PC-3 (cell line): ENCODE measurements around the gene ESPN. TPM values are rescaled to one million over a fixed set of nuclear protein-coding genes. Genes with fewer than 3 reads are reported as not detected.

Source experiments
- ATAC-seq: fragments of 200-7000 bp; cut with Tn5 transposase; 2 replicates; pipeline ENCODE4 v1.9.1; 2020; ENCODE audit warnings: mild to moderate bottlenecking, moderate library complexity
- BruUV-seq: library from RNA; stranded (reverse); fragments of 400-500 nt; replicated peaks from 2 replicates; lab custom pipeline; 2021; lab: Mats Ljungman, UMichigan
- CTCF ChIA-PET: fragments of 300-600 bp; sonication (Branson Sonifier 250); formaldehyde crosslinking; loops from one replicate; lab custom pipeline; 2022; ENCODE audit warnings: antibody characterized with exemption; lab: Charles Lee
- POLR2A ChIA-PET: fragments of 300-600 bp; sonication (Branson Sonifier 250); formaldehyde crosslinking; loops from one replicate; lab custom pipeline; 2022; ENCODE audit warnings: antibody characterized with exemption; ENCODE audit not compliant: unreplicated experiment; lab: Charles Lee
- DNase-seq: peaks from one replicate; pipeline ENCODE4 v3.0.0-alpha.2; 2015
- H2AFZ ChIP-seq: fragments of 300-600 bp; sonication (generic); 2 replicates; pipeline ENCODE4 v1.6.0; 2016; ENCODE audit warnings: antibody characterized with exemption, low read length
- H3F3A ChIP-seq: fragments of 300-600 bp; sonication (generic); one replicate; pipeline ENCODE4 v1.6.0; 2017; ENCODE audit warnings: antibody characterized with exemption, low read length, control low read depth, mild to moderate bottlenecking; ENCODE audit not compliant: unreplicated experiment
- H3K27ac ChIP-seq: fragments of 300-600 bp; sonication (generic); 2 replicates; pipeline ENCODE4 v1.5.1; 2016; ENCODE audit warnings: mild to moderate bottlenecking, low read length
- H3K27me3 ChIP-seq: fragments of 300-600 bp; sonication (generic); 2 replicates; pipeline ENCODE4 v1.6.1; 2016; ENCODE audit warnings: low read length, mixed read lengths
- H3K36me3 ChIP-seq: fragments of 300-600 bp; sonication (generic); 2 replicates; pipeline ENCODE4 v1.6.1; 2016; ENCODE audit warnings: low read depth, mixed run types, low read length, mixed read lengths
- H3K4me1 ChIP-seq: fragments of 300-600 bp; sonication (generic); 2 replicates; pipeline ENCODE4 v1.5.1; 2016; ENCODE audit warnings: low read length; ENCODE audit not compliant: insufficient read depth
- H3K4me2 ChIP-seq: fragments of 300-600 bp; sonication (generic); 2 replicates; pipeline ENCODE4 v1.6.0; 2016; ENCODE audit warnings: low read length
- H3K4me3 ChIP-seq: fragments of 300-600 bp; sonication (generic); 2 replicates; pipeline ENCODE4 v1.5.1; 2016; ENCODE audit warnings: mild to moderate bottlenecking, low read length, mixed read lengths
- H3K79me2 ChIP-seq: fragments of 300-600 bp; sonication (generic); 2 replicates; pipeline ENCODE4 v1.6.1; 2017; ENCODE audit warnings: low read length, mixed read lengths
- H3K9ac ChIP-seq: fragments of 300-600 bp; sonication (generic); 2 replicates; pipeline ENCODE4 v1.6.0; 2016; ENCODE audit warnings: mild to moderate bottlenecking, low read length
- H3K9me2 ChIP-seq: fragments of 300-600 bp; sonication (generic); replicated peaks from 2 replicates; pipeline ENCODE4 v1.6.1; 2016; ENCODE audit warnings: mixed run types, low read length, mixed read lengths
- H3K9me3 ChIP-seq: fragments of 300-600 bp; sonication (generic); 2 replicates; pipeline ENCODE4 v1.6.1; 2016; ENCODE audit warnings: low read length, mixed read lengths
- H4K20me1 ChIP-seq: fragments of 300-600 bp; sonication (generic); 2 replicates; pipeline ENCODE4 v1.6.1; 2016; ENCODE audit warnings: low read length, mixed read lengths
- CTCF ChIP-seq: fragments of 300-600 bp; sonication (generic); conservative IDR thresholded peaks from 2 replicates; pipeline ENCODE4 v1.5.1; 2017; ENCODE audit warnings: antibody characterized with exemption, low read depth, mild to moderate bottlenecking, low read length
- EZH2 ChIP-seq: fragments of 300-600 bp; sonication (generic); IDR thresholded peaks from one replicate; pipeline ENCODE4 v1.6.1; 2017; ENCODE audit warnings: antibody characterized with exemption, mild to moderate bottlenecking, low read length; ENCODE audit not compliant: unreplicated experiment
- EZH2phosphoT487 ChIP-seq: fragments of 300-600 bp; sonication (generic); IDR thresholded peaks from 2 replicates; pipeline ENCODE4 v1.6.1; 2018; ENCODE audit warnings: mild to moderate bottlenecking, antibody characterized with exemption, low read length, borderline replicate concordance
- intact Hi-C: fragments of 100-400 bp; cut with micrococcal nuclease; formaldehyde crosslinking; loops from 2 replicates; pipeline ENCODE4 v1.9.0; 2023
- total RNA-seq: library from RNA; depleted of rRNA; stranded (reverse); fragments of >200 nt; gene quantifications from 2 replicates; pipeline ENCODE4 v1.2.3, GENCODE V29; 2014

ESPN gene
- total RNA-seq, 1 experiment from 2014 or later, result 11.1 TPM

- no peak overlapping the region for H2AFZ ChIP-seq
- H3K27me3 ChIP-seq, result no peaks in the 10 kb centered on the region
- H3K4me3 ChIP-seq, result no peak overlapping the region
- peaks cover 3% of the 10 kb centered on the region; the same call in 1 of the 2 replicates for H3K79me2 ChIP-seq
- no peaks in the 10 kb centered on the region for H3K9me3 ChIP-seq
- no TSS peak for BruUV-seq
- H3K27ac ChIP-seq, result no peak overlapping the region
- H3K4me2 ChIP-seq, result no peak overlapping the region
- DNase-seq (no peak), ATAC-seq (no peak)
- H3F3A ChIP-seq, result no peaks in the 10 kb centered on the region
- POLR2A ChIA-PET, result no interaction called here
- CTCF ChIA-PET, result no interaction called here
- intact Hi-C loops, result no loop called here
- TF ChIP-seq CTCF (no peak), EZH2 (no peak)
- H3K36me3 ChIP-seq, result no peaks in the 10 kb centered on the region
- peaks cover 15% of the 10 kb centered on the region for H3K4me1 ChIP-seq
- no peaks in the 10 kb centered on the region for H4K20me1 ChIP-seq
- no peak overlapping the region for H3K9ac ChIP-seq
- no peaks in the 10 kb centered on the region for H3K9me2 ChIP-seq
Measured at GRCh38 chr1:6500544-6501278, 76.1 kb downstream of the ESPN start.

- ChIA-PET POLR2A (no interaction called here), CTCF (interaction anchor here (0.6 kb wide), 1 partner anchor 388 kb away, joined by 3 read pairs; no protein-coding TSS in a partner anchor)
- Histone ChIP-seq H3K9me3 (no peaks in the 10 kb centered on the region), H3K9me2 (no peaks in the 10 kb centered on the region), H3K4me1 (peaks cover 9% of the 10 kb centered on the region), H3K27me3 (no peaks in the 10 kb centered on the region), H2AFZ (no peak overlapping the region), H3F3A (no peaks in the 10 kb centered on the region), H4K20me1 (no peaks in the 10 kb centered on the region), H3K4me2 (no peak overlapping the region), H3K27ac (no peak overlapping the region), H3K4me3 (no peak overlapping the region), H3K79me2 (peaks cover 3% of the 10 kb centered on the region; the same call in 1 of the 2 replicates), H3K9ac (no peak overlapping the region), H3K36me3 (no peaks in the 10 kb centered on the region)
- BruUV-seq, result no TSS peak
- ATAC-seq (no peak), DNase-seq (no peak)
- intact Hi-C loops, result no loop called here
- TF ChIP-seq CTCF (no peak), EZH2phosphoT487 (no peak), EZH2 (no peak)
Measured at GRCh38 chr1:6501279-6501813, 76.8 kb downstream of the ESPN start.
